ENCODE results near the gene COX8C.

DNA sequence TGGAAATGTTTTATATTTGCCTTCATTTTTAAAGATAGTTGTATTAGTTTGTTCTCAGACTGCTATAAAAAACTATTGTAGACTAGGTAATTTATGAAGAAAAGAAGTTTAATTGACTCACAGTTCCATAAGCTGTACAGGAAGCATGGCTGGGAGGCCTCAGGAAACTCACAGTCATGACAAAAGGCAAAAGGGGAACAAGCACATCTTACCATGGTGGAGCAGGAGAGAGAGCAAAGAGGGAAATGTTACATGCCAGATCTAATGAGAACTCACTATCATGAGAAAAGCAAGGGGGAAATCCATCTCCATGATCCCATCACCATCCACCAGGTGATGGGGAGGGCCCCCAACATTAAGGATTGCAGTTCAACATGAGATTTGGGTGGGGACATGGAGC, 48.2 kb downstream of the COX8C start:
- TF ChIP-seq POLR2A (IDR thresholded peaks at IDR 0.05) (no peak), POLR2AphosphoS5 (IDR thresholded peaks at IDR 0.05; ENCODE audit: insufficient read depth in 1 of 2, low read depth in 1 of 2) (no peak)
- TF ChIP-seq, protein P1, sequence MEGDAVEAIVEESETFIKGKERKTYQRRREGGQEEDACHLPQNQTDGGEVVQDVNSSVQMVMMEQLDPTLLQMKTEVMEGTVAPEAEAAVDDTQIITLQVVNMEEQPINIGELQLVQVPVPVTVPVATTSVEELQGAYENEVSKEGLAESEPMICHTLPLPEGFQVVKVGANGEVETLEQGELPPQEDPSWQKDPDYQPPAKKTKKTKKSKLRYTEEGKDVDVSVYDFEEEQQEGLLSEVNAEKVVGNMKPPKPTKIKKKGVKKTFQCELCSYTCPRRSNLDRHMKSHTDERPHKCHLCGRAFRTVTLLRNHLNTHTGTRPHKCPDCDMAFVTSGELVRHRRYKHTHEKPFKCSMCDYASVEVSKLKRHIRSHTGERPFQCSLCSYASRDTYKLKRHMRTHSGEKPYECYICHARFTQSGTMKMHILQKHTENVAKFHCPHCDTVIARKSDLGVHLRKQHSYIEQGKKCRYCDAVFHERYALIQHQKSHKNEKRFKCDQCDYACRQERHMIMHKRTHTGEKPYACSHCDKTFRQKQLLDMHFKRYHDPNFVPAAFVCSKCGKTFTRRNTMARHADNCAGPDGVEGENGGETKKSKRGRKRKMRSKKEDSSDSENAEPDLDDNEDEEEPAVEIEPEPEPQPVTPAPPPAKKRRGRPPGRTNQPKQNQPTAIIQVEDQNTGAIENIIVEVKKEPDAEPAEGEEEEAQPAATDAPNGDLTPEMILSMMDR (IDR thresholded peaks at IDR 0.05): no peak
